Endothelial cell of umbilical vein (primary cell): Measurements from ENCODE around the gene IQGAP2. TPM values are rescaled to one million over a fixed set of nuclear protein-coding genes. Genes with fewer than 3 reads are reported as not detected.

ENCODE experiments used
- BruUV-seq: library from RNA; stranded (reverse); fragments of 400-500 nt; replicated peaks from 2 replicates; lab custom pipeline; 2021; lab: Mats Ljungman, UMichigan
- CTCF ChIA-PET: fragments of 300-600, 350-600 bp; sonication (Branson Sonifier 250); formaldehyde crosslinking; loops from one replicate; lab custom pipeline; 2021; ENCODE audit warnings: antibody characterized with exemption, inconsistent platforms; lab: Charles Lee
- POLR2A ChIA-PET: fragments of 300-600, 350-600 bp; sonication (Branson Sonifier 250); formaldehyde crosslinking; loops from one replicate; lab custom pipeline; 2021; ENCODE audit warnings: antibody characterized with exemption, inconsistent platforms; lab: Charles Lee
- DNase-seq: peaks from one replicate; pipeline ENCODE4 v3.0.0-alpha.2; 2011; ENCODE audit warnings: low read depth, low spot score
- FAIRE-seq: peaks from 2 replicates; lab custom pipeline; 2011; peaks lifted over from hg19 to GRCh38; lab: Jason Lieb, UNC
- H2AFZ ChIP-seq: 2 replicates; pipeline ENCODE4 v1.6.0; 2012; ENCODE audit warnings: low read depth, low read length, control low read depth, inconsistent platforms
- H3K27ac ChIP-seq: 2 replicates; pipeline ENCODE4 v1.5.1; 2011; ENCODE audit warnings: low read depth, mild to moderate bottlenecking, control low read depth, low read length, moderate library complexity; ENCODE audit not compliant: insufficient read depth
- H3K27me3 ChIP-seq, 2 experiments: 2 replicates each; pipeline versions ENCODE4 v1.6.0 to v1.6.1; 2011; ENCODE audit warnings: low read length in 2 of 2, mixed read lengths in 1 of 2; ENCODE audit not compliant: control insufficient read depth in 2 of 2, insufficient read depth in 2 of 2
- H3K36me3 ChIP-seq, 2 experiments: 2 replicates in 1 of 2; 3 replicates in 1 of 2; pipeline ENCODE4 v1.5.1; 2011; ENCODE audit warnings: low read length in 2 of 2, mild to moderate bottlenecking in 1 of 2, moderate library complexity in 1 of 2; ENCODE audit not compliant: control insufficient read depth in 2 of 2, insufficient read depth in 2 of 2; ENCODE audit errors: extremely low read depth in 1 of 2
- H3K4me1 ChIP-seq: 3 replicates; pipeline ENCODE4 v1.5.1; 2011; ENCODE audit warnings: mild to moderate bottlenecking, low read length; ENCODE audit not compliant: control insufficient read depth, insufficient read depth; ENCODE audit errors: extremely low read depth
- H3K4me2 ChIP-seq: 2 replicates; pipeline ENCODE4 v1.6.1; 2011; ENCODE audit warnings: low read length, control low read depth, mixed read lengths; ENCODE audit not compliant: insufficient read depth
- H3K4me3 ChIP-seq, 3 experiments: fragments of 200-600 bp in 1 of 3; sonication (generic), shearing (Covaris generic) in 1 of 3; replicated peaks in 1 of 3; 2 replicates each; pipeline ENCODE4 v1.5.1; 2011 to 2016; ENCODE audit warnings: control low read depth in 3 of 3, low read length in 3 of 3, mild to moderate bottlenecking in 2 of 3, inconsistent platforms in 1 of 3, low read depth in 1 of 3, moderate library complexity in 1 of 3; ENCODE audit not compliant: insufficient read depth in 1 of 3
- H3K79me2 ChIP-seq: 2 replicates; pipeline ENCODE4 v1.6.0; 2012; ENCODE audit warnings: low read length, inconsistent platforms; ENCODE audit not compliant: control insufficient read depth, insufficient read depth
- H3K9ac ChIP-seq: replicated peaks from 2 replicates; pipeline ENCODE3; 2011; ENCODE audit warnings: low read length, control low read depth; ENCODE audit not compliant: insufficient read depth; ENCODE audit errors: extremely low read depth
- H3K9me1 ChIP-seq: replicated peaks from 3 replicates; pipeline ENCODE4 v1.6.0; 2011; ENCODE audit warnings: mild to moderate bottlenecking, low read length; ENCODE audit not compliant: control insufficient read depth, insufficient read depth; ENCODE audit errors: extremely low read depth
- H3K9me3 ChIP-seq: replicated peaks from 2 replicates; pipeline ENCODE4 v1.5.1; 2012; ENCODE audit warnings: low read length, inconsistent platforms; ENCODE audit not compliant: control insufficient read depth, insufficient read depth
- H4K20me1 ChIP-seq: replicated peaks from 2 replicates; pipeline ENCODE3; 2011; ENCODE audit warnings: mild to moderate bottlenecking, low read length; ENCODE audit not compliant: control insufficient read depth, insufficient read depth; ENCODE audit errors: extremely low read depth
- CTCF ChIP-seq, 2 donors: IDR thresholded peaks; 1 replicate in 1 of 2; 2 replicates in 1 of 2; pipeline ENCODE4 v1.5.1; 2011; ENCODE audit warnings: low read length in 2 of 2, mild to moderate bottlenecking in 2 of 2, moderate library complexity in 2 of 2, control low read depth in 1 of 2, inconsistent platforms in 1 of 2, low read depth in 1 of 2; ENCODE audit not compliant: insufficient read depth in 1 of 2; ENCODE audit errors: extremely low read depth in 1 of 2
- EZH2 ChIP-seq: IDR thresholded peaks from 2 replicates; pipeline ENCODE4 v1.6.1; 2012; ENCODE audit warnings: borderline replicate concordance, low read depth, mild to moderate bottlenecking, moderate library complexity, low read length, inconsistent platforms; ENCODE audit not compliant: severe bottlenecking
- FOS ChIP-seq: IDR thresholded peaks from 2 replicates; pipeline ENCODE4 v1.6.1; 2011; ENCODE audit warnings: mild to moderate bottlenecking, low read length, moderate library complexity, borderline replicate concordance; ENCODE audit not compliant: insufficient read depth
- GATA2 ChIP-seq: IDR thresholded peaks from 2 replicates; pipeline ENCODE4 v1.7.0; 2011; ENCODE audit warnings: low read depth, mild to moderate bottlenecking, moderate library complexity, mixed read lengths, low read length; ENCODE audit not compliant: insufficient read length, insufficient read depth
- JUN ChIP-seq: IDR thresholded peaks from 2 replicates; pipeline ENCODE4 v1.6.1; 2011; ENCODE audit warnings: borderline replicate concordance, low read depth; ENCODE audit not compliant: insufficient read length, insufficient read depth
- MAX ChIP-seq: IDR thresholded peaks from 2 replicates; pipeline ENCODE4 v1.6.1; 2011; ENCODE audit not compliant: insufficient read depth, insufficient read length
- MYC ChIP-seq: IDR thresholded peaks from one replicate; pipeline ENCODE4 v1.6.1; 2011; ENCODE audit warnings: mild to moderate bottlenecking, low read depth, low read length
- POLR2A ChIP-seq: IDR thresholded peaks from 2 replicates; pipeline ENCODE4 v1.6.1; 2012; ENCODE audit warnings: low read depth, mild to moderate bottlenecking, control low read depth, low read length
- POLR2AphosphoS5 ChIP-seq: IDR thresholded peaks from 2 replicates; pipeline ENCODE4 v1.6.1; 2012; ENCODE audit warnings: low read depth, mild to moderate bottlenecking, control low read depth, low read length, moderate library complexity; ENCODE audit not compliant: insufficient read depth
- dilution Hi-C: fragments of 300-500 bp; cut with MboI; formaldehyde crosslinking; loops from one replicate; pipeline ENCODE4 v1.15.0; 2019; ENCODE audit warnings: low sequenced_read_pairs; ENCODE audit not compliant: extremely low pct_ligation_motif_present
- intact Hi-C: fragments of 100-400 bp; cut with micrococcal nuclease; formaldehyde crosslinking; loops from one replicate; pipeline ENCODE4 v1.10.0; 2022
- polyA plus RNA-seq, 4 experiments: library from polyadenylated mRNA; depleted of rRNA in 3 of 4; stranded (reverse) in 3 of 4; unstranded in 1 of 4; fragments of >200 nt; gene quantifications; 2 replicates each; pipeline versions ENCODE4 v1.2.1 to v1.2.3, GENCODE V29; 2011 to 2012; ENCODE audit warnings: missing spikeins in 1 of 4
- total RNA-seq: library from RNA; stranded (reverse); gene quantifications from 2 replicates; pipeline ENCODE4 v1.2.3, GENCODE V29; 2021

The IQGAP2 gene
- total and polyA plus RNA-seq, 2 donors (not counting 3 experiments of a cell fraction or from before 2014, with no cell fraction given), result 4.5 to 4.7 TPM

GRCh38 chr5:76528547-76529331 lies 125.7 kb downstream of the IQGAP2 start:
- Histone ChIP-seq H3K4me2 (no peak overlapping the region), H4K20me1 (no peaks in the 10 kb centered on the region), H3K9ac (no peak overlapping the region), H3K27me3 (peaks cover 3 to 6% of the 10 kb centered on the region in 2 experiments), H3K36me3 (no peaks in the 10 kb centered on the region), H3K9me1 (no peaks in the 10 kb centered on the region), H3K9me3 (no peaks in the 10 kb centered on the region), H3K27ac (no peak overlapping the region), H2AFZ (no peak overlapping the region), H3K4me1 (no peaks in the 10 kb centered on the region), H3K4me3 (no peak overlapping the region), H3K79me2 (no peaks in the 10 kb centered on the region)
- ChIA-PET CTCF (interaction anchor here (0.8 kb wide), 1 partner anchor 9 kb away, joined by 3 read pairs; no protein-coding TSS in a partner anchor), POLR2A (no interaction called here)
- dilution Hi-C loops (no loop called here), intact Hi-C loops (no loop called here)
- BruUV-seq, result no TSS peak
- no peak for FAIRE-seq
- no peak for DNase-seq
- TF ChIP-seq CTCF (IDR thresholded peaks at IDR 0.05; ENCODE audit: extremely low read depth in 1 of 2, insufficient read depth in 1 of 2, low read depth in 1 of 2, low read length in 2 of 2) (no peak), FOS (no peak), MAX (no peak), JUN (no peak), EZH2 (no peak), POLR2A (no peak), POLR2AphosphoS5 (no peak), GATA2 (no peak), MYC (no peak)
